Osteoblast (primary cell): ENCODE results near the gene CAMTA1. TPM values are rescaled to one million over a fixed set of nuclear protein-coding genes. Genes with fewer than 3 reads are reported as not detected.

Source experiments
- DNase-seq: peaks from one replicate; pipeline ENCODE4 v3.0.0; 2011; ENCODE audit warnings: low spot score, mixed read lengths; ENCODE audit not compliant: insufficient read length; ENCODE audit errors: missing footprints
- H2AFZ ChIP-seq: 2 replicates; pipeline ENCODE4 v1.6.0; 2011; ENCODE audit warnings: mild to moderate bottlenecking, low read length
- H3K27ac ChIP-seq: 2 replicates; pipeline ENCODE4 v1.5.1; 2011; ENCODE audit warnings: mild to moderate bottlenecking, low read depth, low read length, moderate library complexity
- H3K27me3 ChIP-seq: 2 replicates; pipeline ENCODE4 v1.6.0; 2012; ENCODE audit warnings: mild to moderate bottlenecking, control low read depth, inconsistent platforms, low read length, moderate library complexity; ENCODE audit not compliant: insufficient read depth
- H3K36me3 ChIP-seq: 2 replicates; pipeline ENCODE4 v1.5.1; 2011; ENCODE audit warnings: mild to moderate bottlenecking, low read length, control low read depth, moderate library complexity; ENCODE audit not compliant: insufficient read depth
- H3K4me1 ChIP-seq: 2 replicates; pipeline ENCODE4 v1.5.1; 2011; ENCODE audit warnings: mild to moderate bottlenecking, low read length, control low read depth, moderate library complexity; ENCODE audit not compliant: insufficient read depth
- H3K4me2 ChIP-seq: 2 replicates; pipeline ENCODE4 v1.6.0; 2011; ENCODE audit warnings: mild to moderate bottlenecking, low read length; ENCODE audit not compliant: insufficient read depth
- H3K4me3 ChIP-seq: fragments of 200-600 bp; sonication (generic); 3 replicates; pipeline ENCODE4 v1.5.1; 2012; ENCODE audit warnings: mild to moderate bottlenecking, low read length, inconsistent platforms; ENCODE audit not compliant: insufficient read depth
- H3K79me2 ChIP-seq: 2 replicates; pipeline ENCODE4 v1.6.0; 2012; ENCODE audit warnings: mild to moderate bottlenecking, low read length, control low read depth, inconsistent platforms; ENCODE audit not compliant: insufficient read depth
- H3K9me3 ChIP-seq: 2 replicates; pipeline ENCODE4 v1.5.1; 2011; ENCODE audit warnings: low read depth, low read length, control low read depth
- H4K20me1 ChIP-seq: 2 replicates; pipeline ENCODE4 v1.6.0; 2012; ENCODE audit warnings: mild to moderate bottlenecking, low read length, control low read depth; ENCODE audit not compliant: insufficient read depth
- total RNA-seq: library from RNA; depleted of rRNA; stranded (reverse); fragments of >200 nt; gene quantifications from 2 replicates; pipeline ENCODE4 v1.2.3, GENCODE V29; 2012
- TF ChIP-seq, protein P1 (sequence below): IDR thresholded peaks from 2 replicates; pipeline ENCODE4 v1.5.1; 2011; ENCODE audit warnings: mild to moderate bottlenecking, low read depth, low read length, moderate library complexity; ENCODE audit errors: extremely low read depth

The CAMTA1 gene
- total RNA-seq, 1 donor, result 47.4 TPM

DNA sequence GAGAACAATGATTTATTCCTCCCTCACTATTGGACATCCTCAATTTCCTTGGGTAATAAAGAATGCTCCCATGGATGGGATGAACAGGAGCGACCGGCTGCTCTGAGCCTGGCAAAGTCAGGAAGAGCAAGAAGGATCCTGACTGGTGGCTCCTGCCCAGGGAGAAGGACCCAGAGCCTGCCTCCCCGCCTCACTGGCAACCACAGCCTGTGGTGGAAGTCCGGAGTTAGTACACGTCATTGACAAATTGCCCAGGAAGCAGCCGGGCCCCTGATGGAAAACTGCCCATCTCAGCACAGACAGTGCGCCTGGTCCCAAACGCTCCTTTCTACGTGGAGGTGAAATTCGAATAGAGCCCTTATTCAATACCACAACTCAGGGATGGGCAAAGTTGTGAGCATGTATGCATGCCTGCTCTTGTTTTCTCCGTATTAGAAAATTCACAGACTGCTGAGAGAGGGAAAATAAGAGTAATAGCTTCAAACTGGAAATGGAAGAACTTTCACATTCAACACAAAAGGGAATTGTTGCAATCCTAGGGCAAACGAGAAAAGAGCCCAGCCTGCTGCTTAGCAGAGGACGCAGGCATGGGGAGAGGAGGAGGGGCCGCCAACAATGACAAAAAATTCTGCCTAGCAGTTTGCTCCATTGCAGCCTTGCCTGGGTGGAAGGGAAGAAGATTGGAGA, 588.8 kb downstream of the CAMTA1 start:
- Histone ChIP-seq H4K20me1 (no peaks in the 10 kb centered on the region), H3K4me1 (peaks cover 11% of the 10 kb centered on the region), H3K79me2 (no peaks in the 10 kb centered on the region), H3K4me2 (peak overlapping the region; percentile 73), H3K27me3 (no peaks in the 10 kb centered on the region), H3K9me3 (no peaks in the 10 kb centered on the region), H3K27ac (no peak overlapping the region), H3K4me3 (peak overlapping the region; percentile 49), H2AFZ (peak overlapping the region; percentile 56), H3K36me3 (no peaks in the 10 kb centered on the region)
- DNase-seq, result peak; percentile 93
- TF ChIP-seq, protein P1, sequence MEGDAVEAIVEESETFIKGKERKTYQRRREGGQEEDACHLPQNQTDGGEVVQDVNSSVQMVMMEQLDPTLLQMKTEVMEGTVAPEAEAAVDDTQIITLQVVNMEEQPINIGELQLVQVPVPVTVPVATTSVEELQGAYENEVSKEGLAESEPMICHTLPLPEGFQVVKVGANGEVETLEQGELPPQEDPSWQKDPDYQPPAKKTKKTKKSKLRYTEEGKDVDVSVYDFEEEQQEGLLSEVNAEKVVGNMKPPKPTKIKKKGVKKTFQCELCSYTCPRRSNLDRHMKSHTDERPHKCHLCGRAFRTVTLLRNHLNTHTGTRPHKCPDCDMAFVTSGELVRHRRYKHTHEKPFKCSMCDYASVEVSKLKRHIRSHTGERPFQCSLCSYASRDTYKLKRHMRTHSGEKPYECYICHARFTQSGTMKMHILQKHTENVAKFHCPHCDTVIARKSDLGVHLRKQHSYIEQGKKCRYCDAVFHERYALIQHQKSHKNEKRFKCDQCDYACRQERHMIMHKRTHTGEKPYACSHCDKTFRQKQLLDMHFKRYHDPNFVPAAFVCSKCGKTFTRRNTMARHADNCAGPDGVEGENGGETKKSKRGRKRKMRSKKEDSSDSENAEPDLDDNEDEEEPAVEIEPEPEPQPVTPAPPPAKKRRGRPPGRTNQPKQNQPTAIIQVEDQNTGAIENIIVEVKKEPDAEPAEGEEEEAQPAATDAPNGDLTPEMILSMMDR, result no peak

DNA sequence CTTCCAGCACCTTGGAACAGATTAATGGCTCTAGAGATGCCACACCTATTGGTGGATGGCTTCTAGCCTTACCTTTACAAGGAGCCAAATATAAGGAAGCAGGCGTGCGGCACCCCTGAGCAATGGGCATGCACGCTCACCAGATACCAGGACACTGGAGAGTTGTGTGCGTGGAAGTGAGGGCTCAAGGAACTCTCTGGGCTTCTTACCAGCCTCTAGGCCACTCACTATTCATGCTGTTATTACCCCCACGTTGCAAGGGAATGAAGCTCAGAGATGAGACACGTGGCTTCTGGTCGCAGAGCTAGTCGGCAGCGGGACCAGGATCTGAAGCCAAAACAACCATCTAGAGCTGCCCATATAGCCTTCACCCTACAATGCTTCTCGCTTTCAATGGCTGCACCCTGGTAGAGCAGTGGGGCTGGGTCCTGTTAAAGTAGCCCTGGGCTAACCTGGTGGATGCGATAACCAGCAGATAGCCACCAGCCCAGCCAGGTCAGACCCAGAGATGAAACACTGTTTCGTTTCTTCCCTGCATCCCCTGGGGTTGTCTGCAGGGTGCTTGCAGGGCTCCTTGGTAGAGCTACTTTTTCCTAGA, 589.4 kb downstream of the CAMTA1 start:
- TF ChIP-seq, protein P1, result no peak
- no peak for DNase-seq
- H2AFZ ChIP-seq, result no peak overlapping the region

DNA sequence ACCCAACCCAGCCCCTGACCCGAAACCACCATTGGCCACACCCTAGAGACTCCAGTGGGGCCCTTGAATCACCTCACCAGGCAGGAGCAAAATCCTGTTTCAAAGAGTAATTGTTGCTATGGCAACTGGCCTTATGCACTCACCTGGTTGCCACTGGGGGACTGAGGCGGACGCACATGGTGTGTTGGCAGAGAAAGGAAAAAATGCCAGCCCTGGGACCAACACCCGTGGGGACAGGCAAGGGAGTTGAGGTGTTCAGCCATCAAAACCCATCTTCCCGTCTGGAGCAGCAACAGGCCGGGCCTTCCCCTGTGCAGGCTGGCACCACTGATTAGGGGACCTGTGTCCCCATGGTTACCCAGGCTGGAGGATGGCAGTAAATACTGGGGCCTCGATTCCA, 590.1 kb downstream of the CAMTA1 start:
- no peaks in the 10 kb centered on the region for H4K20me1 ChIP-seq
- no peaks in the 10 kb centered on the region for H3K27me3 ChIP-seq
- no peaks in the 10 kb centered on the region for H3K36me3 ChIP-seq

More for the DNA sequence above, 589.4 kb downstream of the CAMTA1 start:
- Histone ChIP-seq H3K9me3 (no peaks in the 10 kb centered on the region), H3K4me3 (no peak overlapping the region), H3K36me3 (no peaks in the 10 kb centered on the region), H3K4me2 (no peak overlapping the region), H3K27me3 (no peaks in the 10 kb centered on the region), H3K79me2 (no peaks in the 10 kb centered on the region), H3K27ac (no peak overlapping the region), H3K4me1 (peaks cover 15% of the 10 kb centered on the region), H4K20me1 (no peaks in the 10 kb centered on the region)

More for the DNA sequence above, 590.1 kb downstream of the CAMTA1 start:
- no peaks in the 10 kb centered on the region for H3K79me2 ChIP-seq
- H3K4me1 ChIP-seq, result peaks cover 16% of the 10 kb centered on the region
- DNase-seq, result no peak
- no peak overlapping the region for H2AFZ ChIP-seq
- no peak overlapping the region for H3K27ac ChIP-seq
- H3K4me3 ChIP-seq, result no peak overlapping the region
- no peak overlapping the region for H3K4me2 ChIP-seq
- TF ChIP-seq, protein P1, result no peak
- H3K9me3 ChIP-seq, result no peaks in the 10 kb centered on the region
